GM23338 (cell line): Measurements from ENCODE around the gene SNX30.

Experiments used
- CREB1 ChIP-seq: fragments of 250-450 bp; sonication (Bioruptor Pico); IDR thresholded peaks from 2 replicates; pipeline ENCODE4 v1.5.0; 2020; ENCODE audit warnings: low read depth, mild to moderate bottlenecking, moderate library complexity
- EZH2 ChIP-seq: fragments of 200-600 bp; sonication (generic); IDR thresholded peaks from one replicate; pipeline ENCODE4 v1.8.0; 2017; ENCODE audit warnings: antibody characterized with exemption, mild to moderate bottlenecking, low read depth; ENCODE audit not compliant: unreplicated experiment
- EZH2phosphoT487 ChIP-seq: fragments of 200-600 bp; sonication (generic); IDR thresholded peaks from one replicate; pipeline ENCODE4 v1.8.1; 2018; ENCODE audit warnings: antibody characterized with exemption; ENCODE audit not compliant: unreplicated experiment
- JUNB ChIP-seq: IDR thresholded peaks from one replicate; pipeline ENCODE4 v1.6.1; 2016; ENCODE audit warnings: antibody characterized with exemption; ENCODE audit not compliant: unreplicated experiment
- NANOG ChIP-seq: IDR thresholded peaks from 2 replicates; pipeline ENCODE4 v1.6.1; 2016; ENCODE audit warnings: antibody characterized with exemption, borderline replicate concordance
- POLR2AphosphoS5 ChIP-seq: IDR thresholded peaks from 2 replicates; pipeline ENCODE4 v1.6.1; 2016; ENCODE audit warnings: antibody characterized with exemption, low read depth
- TF ChIP-seq, protein P1 (sequence below), 2 experiments: fragments of 200-600 bp in 1 of 2; sonication (generic) in 1 of 2; conservative IDR thresholded peaks; 2 replicates each; pipeline versions ENCODE4 v1.5.1 to v1.6.1; 2016 to 2017; ENCODE audit warnings: antibody characterized with exemption in 2 of 2, low read depth in 2 of 2, mild to moderate bottlenecking in 2 of 2, moderate library complexity in 1 of 2
- TF ChIP-seq, protein P2 (sequence below): IDR thresholded peaks from one replicate; pipeline ENCODE4 v1.6.1; 2018; ENCODE audit warnings: antibody characterized with exemption; ENCODE audit not compliant: unreplicated experiment
- TF ChIP-seq, protein P3 (sequence below): IDR thresholded peaks from 2 replicates; pipeline ENCODE4 v1.6.1; 2016; ENCODE audit warnings: antibody characterized with exemption

DNA sequence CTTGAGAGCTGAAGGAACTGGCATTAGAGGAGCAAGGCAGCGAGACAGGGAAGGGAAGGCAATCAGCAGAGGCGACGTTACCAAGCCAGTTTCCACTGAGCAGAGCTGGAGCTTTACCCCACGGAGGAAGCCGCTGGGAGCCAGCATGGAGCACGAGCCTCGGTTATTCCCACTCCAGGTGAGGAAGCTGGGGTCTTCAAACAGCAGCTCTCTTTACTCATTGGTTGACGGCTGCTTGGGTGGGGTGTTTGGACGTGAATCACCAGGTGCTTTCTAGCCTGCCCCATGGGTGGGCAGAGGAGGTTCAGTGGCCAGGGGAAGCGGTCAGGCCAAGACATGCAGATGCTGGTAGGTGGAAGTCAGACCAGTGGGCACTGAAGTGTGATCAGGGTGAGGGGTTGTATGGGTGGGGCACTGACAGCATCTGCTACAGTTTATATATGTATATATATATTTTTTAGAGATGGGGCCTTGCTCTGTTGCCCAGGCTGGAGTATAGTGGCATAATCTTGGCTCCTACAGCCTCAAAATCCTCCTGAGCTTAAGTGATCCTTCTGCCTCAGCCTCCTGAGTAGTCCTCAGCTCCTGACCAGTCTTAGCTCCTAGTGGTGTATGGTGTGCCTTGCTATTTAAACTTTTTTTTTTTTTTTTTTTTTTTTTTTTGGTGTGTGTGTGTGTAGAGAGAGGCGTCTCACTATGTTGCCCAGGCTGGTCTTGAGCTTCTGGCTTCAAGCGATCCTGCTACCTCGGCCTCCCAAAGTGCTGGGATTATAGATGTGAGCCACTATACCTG lies 12.4 kb downstream of the SNX30 start:
- TF ChIP-seq, protein P1, sequence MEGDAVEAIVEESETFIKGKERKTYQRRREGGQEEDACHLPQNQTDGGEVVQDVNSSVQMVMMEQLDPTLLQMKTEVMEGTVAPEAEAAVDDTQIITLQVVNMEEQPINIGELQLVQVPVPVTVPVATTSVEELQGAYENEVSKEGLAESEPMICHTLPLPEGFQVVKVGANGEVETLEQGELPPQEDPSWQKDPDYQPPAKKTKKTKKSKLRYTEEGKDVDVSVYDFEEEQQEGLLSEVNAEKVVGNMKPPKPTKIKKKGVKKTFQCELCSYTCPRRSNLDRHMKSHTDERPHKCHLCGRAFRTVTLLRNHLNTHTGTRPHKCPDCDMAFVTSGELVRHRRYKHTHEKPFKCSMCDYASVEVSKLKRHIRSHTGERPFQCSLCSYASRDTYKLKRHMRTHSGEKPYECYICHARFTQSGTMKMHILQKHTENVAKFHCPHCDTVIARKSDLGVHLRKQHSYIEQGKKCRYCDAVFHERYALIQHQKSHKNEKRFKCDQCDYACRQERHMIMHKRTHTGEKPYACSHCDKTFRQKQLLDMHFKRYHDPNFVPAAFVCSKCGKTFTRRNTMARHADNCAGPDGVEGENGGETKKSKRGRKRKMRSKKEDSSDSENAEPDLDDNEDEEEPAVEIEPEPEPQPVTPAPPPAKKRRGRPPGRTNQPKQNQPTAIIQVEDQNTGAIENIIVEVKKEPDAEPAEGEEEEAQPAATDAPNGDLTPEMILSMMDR (conservative IDR thresholded peaks at IDR 0.05; ENCODE audit: low read depth in 2 of 2): no peak
- TF ChIP-seq EZH2: no peak
- TF ChIP-seq EZH2phosphoT487: no peak
- TF ChIP-seq POLR2AphosphoS5: no peak
- TF ChIP-seq, protein P2, sequence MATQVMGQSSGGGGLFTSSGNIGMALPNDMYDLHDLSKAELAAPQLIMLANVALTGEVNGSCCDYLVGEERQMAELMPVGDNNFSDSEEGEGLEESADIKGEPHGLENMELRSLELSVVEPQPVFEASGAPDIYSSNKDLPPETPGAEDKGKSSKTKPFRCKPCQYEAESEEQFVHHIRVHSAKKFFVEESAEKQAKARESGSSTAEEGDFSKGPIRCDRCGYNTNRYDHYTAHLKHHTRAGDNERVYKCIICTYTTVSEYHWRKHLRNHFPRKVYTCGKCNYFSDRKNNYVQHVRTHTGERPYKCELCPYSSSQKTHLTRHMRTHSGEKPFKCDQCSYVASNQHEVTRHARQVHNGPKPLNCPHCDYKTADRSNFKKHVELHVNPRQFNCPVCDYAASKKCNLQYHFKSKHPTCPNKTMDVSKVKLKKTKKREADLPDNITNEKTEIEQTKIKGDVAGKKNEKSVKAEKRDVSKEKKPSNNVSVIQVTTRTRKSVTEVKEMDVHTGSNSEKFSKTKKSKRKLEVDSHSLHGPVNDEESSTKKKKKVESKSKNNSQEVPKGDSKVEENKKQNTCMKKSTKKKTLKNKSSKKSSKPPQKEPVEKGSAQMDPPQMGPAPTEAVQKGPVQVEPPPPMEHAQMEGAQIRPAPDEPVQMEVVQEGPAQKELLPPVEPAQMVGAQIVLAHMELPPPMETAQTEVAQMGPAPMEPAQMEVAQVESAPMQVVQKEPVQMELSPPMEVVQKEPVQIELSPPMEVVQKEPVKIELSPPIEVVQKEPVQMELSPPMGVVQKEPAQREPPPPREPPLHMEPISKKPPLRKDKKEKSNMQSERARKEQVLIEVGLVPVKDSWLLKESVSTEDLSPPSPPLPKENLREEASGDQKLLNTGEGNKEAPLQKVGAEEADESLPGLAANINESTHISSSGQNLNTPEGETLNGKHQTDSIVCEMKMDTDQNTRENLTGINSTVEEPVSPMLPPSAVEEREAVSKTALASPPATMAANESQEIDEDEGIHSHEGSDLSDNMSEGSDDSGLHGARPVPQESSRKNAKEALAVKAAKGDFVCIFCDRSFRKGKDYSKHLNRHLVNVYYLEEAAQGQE: no peak
- no peak for TF ChIP-seq JUNB
- no peak for TF ChIP-seq CREB1 (CRISPR knock-in tag)
- TF ChIP-seq, protein P3, sequence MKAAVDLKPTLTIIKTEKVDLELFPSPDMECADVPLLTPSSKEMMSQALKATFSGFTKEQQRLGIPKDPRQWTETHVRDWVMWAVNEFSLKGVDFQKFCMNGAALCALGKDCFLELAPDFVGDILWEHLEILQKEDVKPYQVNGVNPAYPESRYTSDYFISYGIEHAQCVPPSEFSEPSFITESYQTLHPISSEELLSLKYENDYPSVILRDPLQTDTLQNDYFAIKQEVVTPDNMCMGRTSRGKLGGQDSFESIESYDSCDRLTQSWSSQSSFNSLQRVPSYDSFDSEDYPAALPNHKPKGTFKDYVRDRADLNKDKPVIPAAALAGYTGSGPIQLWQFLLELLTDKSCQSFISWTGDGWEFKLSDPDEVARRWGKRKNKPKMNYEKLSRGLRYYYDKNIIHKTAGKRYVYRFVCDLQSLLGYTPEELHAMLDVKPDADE: no peak
- TF ChIP-seq NANOG: no peak
